ENCODE measurements around the gene CDK11A.
"Not testable (repeated sequence)": the region's sequence is repeated elsewhere in the genome, so short reads cannot be mapped to it uniquely, and the experiment has no call there.

CDK11A gene

DNA sequence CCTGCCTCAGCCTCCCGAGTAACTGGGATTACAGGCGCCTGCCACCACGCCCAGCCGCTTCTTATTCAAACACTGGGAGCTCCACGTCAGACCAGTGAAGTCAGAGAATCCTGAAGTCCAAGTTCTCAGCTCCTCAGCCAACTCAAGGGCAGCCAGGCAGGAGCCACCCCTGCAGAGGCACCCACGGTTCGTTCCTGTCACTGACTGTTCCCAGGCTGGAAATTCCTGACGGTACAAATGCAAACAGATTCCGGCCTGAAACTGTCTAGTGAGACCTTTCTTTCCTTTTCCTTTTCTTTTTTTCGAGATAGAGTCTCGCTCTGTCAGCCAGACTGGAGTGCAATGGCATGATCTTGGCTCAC, 43.3 kb downstream of the CDK11A start:
- no peak for DNase-seq

DNA sequence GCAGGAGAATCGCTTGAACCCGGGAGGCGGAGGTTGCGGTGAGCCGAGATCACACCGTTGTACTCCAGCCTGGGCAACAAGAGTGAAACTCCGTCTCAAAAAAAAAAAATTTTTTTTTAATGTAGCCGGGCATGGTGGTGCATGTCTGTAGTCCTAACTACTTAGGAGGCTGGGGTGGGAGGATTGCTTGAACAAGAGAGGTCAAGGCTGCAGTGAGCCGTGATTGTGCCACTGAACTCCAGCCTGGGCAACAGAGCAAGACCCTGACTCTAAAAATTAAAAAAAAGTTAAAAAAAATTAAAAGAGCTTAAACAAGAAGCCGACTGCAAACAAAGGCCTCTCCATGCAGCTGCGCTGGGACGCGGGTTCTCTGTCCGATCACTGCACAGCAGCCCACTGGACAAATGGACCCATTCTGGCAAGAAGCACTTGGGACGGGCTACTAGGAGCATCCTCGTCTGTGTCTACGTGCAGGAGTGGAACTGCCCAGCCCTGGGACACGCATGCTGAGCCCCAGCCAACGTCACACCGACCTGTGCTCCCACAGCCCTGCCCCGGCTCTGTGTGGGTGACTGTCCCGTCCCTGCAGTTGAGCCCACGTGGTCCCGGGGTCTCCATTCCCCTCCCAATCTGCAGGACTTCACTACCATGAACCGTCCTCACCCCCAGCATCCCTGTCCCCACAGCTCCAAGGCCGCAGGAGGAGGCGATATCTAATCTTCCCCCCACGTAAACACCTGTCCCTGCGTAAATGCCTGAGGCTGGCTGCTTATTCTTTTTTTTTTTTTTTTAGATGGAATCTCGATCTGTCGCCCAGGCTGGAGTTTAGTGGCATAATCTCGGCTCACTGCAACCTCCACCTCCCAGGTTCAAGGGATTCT, 43.9 kb downstream of the CDK11A start:
- no peak for DNase-seq

DNA sequence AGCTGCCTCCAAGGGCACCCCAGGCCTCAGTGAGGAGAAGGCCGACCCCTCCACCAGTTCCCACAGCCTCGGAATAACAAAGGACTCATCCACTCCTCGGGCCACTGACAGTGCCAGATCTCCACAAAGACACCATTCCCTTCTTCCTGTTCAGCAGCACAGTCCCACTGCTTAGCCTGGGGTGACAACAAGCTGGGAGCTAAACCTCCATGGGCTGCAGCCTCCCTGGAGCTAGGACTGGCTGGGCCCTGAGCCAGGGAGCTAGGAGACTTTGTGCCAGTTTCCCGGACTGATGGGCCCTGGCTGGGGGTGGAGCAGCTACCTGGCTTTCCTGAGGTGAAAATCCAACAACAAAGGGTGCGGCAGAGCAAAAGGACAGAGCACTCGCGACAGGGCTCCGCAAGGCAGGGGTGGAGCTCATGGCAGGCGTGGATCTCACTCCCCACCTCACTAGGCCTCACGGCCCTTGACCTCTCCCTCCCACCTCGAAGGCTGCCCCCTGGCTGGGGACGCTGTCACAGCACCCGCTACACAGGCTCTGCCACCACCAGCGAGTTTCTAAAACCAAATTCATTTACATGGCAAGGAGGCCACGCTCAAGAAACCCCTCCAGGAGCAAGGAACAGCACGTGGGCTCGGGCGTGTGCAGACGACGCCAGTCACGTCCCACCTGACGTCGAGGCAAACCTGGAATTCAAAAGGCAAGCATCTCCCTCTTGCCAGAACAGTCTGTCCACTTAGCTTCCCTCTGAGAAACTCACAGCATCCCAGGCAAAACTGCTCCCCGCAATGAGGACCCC, 45.4 kb downstream of the CDK11A start:
- peak in 1 of 2 experiments; percentile 20 for DNase-seq

DNA sequence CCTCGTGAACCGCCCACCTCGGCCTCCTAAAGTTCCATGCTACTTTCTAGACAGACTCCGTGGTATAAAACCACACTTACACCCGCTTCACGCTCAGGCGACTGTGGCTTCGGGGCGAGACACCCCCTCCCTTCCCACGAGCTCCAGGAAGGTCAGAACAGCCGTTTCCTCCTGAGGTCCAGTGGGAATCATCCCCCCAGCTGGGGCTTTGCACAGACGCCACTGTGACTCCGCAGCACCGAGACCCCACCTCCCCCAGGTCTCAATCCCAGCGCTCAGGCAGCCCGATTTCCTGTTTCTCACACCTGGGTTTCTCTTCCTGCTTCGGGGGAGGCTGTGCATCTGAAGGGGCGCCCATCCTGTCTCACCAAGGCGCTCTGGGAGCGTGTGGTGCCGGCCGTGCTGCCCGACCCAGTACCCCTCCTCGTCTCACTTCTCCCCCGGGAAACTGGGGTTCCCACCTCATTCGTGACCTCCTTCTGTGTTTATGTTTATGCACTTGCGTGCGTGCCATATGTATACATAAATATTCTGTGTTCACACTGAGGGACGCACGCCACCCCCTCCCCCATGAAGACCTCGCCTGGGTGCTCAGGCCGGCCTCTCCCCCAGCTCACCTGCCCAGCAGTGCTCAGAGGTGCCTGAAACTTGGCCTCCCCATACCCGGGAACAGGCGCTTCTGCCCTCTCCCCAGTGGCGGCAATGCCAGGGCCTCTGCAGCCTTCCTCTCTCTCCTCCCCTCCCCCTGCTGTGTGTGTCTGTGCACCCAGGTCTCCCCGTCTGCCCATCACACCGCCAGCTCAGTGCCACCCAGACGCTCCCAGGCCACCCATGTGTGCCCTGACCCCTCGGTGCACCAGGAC, 46.2 kb downstream of the CDK11A start:
- DNase-seq: no peak

DNA sequence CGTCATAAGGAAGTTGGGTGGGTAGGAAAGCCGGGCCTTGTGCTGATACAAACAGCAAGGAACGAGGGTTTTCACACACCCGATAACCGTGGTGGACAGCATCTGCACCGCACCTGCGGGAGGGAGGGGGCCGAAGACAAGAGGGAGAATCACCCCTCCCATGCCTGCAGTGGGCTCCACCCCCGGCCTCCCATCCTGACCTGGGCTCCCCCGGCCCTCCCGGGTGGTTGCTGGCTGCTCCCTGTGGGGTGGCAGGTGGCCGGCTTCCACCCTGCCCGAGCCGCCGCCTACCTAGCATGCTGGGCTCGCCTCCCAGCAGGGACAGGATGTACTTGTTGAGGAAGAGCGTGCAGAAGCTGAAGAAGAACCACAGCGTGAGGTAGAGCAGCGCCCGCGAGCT, 48.1 kb downstream of the CDK11A start:
- DNase-seq: not testable (repeated sequence)

DNA sequence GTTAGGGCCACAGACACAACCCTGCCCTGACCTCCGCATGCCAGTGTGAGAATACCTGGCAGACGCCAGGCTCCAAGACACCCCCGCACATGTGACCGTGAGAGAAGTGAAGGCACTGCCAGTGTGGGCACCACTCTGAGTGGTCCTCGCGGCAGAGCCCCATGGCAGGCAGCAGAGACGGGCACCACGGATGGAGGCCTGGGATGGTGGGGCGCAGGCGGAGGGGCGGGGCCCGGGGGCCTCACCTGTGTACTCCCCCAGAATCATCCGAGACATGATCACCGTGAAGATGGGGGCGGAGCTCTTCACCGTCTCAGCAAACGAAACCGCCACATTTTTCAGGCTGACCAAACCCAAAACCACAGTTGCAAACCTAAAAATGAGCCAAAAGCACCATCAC, 48.9 kb downstream of the CDK11A start:
- not testable (repeated sequence) for DNase-seq

DNA sequence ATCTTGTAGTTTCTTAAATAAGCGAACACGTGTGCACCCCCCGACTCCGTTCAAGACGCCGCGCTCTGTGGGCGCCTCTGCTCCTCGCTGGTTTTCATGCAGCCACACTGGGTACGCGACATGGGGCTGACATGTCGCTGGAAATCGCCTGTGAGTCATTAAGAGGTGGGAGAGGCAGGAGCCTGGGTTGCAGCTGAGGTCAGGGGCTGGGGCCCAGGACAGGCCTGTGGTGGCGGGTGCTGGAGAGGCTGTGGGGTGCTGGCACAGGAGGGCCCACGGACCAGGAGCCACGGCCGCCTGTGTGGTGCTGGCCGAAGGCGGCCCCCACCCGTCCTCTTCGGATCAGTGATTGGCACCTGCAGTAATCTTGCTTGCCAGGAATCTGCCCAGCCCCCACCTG, 49.4 kb downstream of the CDK11A start:
- not testable (repeated sequence) for DNase-seq

DNA sequence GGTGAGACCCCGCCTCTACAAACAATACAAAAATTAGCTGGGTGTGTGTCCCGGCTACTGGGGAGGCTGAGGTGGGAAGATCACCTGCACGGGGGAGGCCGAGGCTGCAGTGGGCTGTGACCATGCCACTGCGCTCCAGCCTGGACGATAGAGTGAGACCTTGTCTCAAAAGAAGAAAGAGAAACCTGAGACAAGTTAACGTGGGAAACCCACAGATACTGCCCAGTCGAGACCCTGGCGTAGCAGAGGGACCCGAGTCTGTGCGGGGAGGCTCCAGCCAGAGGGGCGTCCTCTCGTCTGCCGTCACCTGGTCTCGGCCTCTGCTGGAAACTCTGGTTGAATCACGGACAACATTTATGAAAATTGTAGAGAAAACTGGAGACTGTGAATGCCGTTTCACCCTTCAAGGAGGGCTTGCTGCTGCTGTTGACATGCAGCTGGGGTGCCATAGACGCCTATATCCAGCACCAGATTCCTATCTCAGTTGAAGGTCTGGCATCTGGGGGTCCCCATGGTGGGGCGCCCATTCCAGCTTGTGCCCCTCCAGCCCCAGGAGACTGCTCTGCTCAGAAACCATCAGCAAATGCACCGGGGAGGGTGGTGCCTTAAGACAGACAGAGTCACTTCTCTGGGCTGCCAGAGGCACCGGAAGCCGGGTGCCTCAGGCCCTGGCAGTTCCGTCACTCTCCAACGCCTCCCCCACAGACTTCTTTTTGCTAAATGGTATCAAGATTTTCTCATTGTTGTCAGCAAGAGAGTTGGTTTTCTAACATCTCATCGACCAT, 51.8 kb downstream of the CDK11A start:
- DNase-seq: no peak

DNA sequence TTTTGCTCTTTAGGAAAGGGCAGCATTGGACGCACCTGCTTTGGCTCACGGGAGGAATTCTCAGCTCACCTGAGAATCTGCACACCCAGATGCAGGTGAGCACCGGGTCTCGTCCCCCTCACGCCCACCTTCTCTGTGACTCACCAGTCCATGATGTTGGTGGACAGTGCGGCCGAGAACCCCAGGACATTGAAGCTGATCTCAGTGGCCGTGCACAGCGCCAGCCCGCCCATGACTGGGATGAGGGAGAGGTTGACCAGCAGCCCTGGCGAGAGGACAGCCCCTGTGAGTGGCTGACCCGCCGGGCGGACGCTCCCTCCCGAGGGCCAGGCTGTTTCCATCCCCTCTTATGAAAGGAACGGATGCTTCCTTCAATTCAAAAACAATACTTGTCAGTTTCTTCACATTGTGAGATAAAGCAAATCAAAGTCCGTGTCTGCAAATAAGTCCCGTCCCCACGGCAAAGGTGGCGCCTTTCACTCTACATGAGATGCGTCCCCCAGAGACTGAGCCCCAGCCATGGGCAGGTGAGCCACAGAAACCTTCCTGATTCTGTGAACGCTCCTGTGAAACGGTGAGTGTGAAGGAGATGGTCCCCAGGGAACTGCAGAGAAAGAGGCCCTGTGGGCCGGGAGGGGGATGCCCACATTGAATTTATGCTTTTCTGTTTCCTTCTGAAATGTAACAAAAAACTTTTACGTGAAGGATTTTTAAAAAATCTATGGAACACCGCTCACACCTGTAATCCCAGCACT, 52.6 kb downstream of the CDK11A start:
- no peak for DNase-seq

DNA sequence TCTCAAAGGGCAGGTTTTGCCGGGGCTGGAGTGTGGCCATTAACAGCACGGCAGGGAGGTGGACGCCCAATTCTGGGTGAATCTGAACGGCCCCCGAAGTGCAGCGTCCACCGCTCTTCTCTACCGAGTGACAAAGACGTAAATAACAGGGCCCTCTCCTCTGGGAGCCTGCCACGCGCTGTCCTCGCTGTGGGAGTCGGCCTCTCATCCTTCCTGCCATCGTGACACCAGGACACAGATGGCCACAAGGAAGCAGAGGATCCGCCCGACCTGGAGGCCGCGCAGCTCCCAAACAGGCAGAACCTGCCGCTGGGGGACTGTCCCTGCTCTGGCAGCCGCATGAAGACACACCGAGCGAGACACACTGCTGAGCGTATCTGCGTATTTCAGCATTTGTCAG, 53.3 kb downstream of the CDK11A start:
- no peak for DNase-seq

DNA sequence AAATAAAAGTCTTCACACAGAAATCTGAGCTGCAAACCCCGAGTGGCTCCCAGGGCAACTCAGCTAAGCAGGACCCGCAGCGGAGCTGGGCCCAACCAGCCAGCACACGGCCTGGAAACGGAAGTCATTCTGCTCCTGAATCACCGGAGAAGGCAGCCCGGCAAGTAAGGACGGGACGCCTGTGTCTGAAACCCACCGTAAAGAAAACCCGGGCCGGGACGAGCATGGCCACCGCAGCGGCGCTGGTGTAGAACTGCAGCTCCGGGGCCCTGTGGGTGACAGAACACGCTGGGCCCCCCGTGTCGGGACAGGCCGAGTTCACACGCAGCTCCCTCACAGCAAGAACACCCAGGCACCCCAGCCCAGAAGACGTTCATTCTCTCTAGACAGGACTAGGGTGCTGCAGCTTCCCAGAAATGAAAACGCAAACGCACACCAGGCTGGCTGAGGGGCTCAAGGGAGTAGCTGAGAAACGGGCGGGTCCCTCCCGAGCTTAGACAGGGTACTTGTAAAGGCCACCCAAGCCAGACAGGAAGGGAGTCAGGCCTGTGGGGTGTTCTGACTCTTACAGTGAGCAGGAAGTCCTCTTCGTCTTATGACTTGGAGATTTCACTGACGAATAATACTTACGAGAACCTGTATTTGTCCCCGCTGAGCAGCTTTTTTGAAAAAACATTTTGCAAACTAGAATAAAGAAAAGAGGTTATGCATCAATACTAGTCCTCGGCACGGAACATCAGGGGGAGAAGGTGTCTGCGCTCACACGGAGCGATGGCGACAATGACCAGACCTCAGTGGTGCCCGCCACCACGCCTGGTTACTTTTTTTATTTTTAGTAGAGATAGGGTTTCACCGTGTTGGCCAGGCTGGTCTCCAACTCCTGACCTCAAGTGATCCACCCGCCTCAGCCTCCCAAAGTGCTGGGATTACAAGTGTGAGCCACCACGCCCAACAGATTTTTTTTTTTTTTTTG, 54.4 kb downstream of the CDK11A start:
- DNase-seq: no peak

DNA sequence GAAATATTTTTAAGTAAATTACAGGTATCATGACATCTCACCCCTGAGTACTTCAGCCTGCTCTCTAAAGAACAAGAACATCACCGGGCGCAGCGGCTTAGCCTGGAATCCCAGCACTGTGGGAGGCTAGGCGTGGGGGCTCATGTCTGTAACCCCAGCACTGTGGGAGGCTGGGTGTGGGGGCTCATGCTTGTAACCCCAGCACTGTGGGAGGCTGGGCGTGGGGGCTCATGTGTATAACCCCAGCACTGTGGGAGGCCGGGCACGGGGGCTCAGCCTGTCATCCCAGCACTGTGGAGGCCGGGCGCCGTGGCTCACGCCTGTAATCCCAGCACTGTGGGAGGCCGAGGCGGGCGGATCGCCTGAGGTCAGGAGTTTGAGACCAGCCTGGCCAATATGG, 57.6 kb downstream of the CDK11A start:
- no peak for DNase-seq

DNA sequence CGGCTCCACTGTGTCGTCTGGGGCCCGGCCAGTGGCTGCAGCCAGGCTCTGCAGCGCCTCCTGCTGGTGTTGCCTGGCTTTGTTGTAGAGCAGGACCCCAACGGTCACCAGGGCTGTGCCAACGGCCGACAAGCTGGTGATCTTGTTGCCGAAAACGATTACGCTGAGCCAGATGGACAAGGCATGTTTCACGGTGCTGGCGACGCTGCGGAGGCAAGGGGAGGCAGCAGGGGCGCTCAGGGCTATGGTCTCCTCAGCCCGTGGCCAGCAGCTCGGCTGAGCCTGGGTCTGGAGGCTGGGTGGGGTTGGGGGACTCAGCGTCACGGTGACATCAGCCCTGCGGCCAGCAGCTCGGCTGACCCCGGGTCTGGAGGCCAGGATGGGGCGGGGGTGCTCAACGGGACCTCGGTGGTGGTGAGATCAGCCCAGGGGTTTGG, 58.3 kb downstream of the CDK11A start:
- DNase-seq: no peak

DNA sequence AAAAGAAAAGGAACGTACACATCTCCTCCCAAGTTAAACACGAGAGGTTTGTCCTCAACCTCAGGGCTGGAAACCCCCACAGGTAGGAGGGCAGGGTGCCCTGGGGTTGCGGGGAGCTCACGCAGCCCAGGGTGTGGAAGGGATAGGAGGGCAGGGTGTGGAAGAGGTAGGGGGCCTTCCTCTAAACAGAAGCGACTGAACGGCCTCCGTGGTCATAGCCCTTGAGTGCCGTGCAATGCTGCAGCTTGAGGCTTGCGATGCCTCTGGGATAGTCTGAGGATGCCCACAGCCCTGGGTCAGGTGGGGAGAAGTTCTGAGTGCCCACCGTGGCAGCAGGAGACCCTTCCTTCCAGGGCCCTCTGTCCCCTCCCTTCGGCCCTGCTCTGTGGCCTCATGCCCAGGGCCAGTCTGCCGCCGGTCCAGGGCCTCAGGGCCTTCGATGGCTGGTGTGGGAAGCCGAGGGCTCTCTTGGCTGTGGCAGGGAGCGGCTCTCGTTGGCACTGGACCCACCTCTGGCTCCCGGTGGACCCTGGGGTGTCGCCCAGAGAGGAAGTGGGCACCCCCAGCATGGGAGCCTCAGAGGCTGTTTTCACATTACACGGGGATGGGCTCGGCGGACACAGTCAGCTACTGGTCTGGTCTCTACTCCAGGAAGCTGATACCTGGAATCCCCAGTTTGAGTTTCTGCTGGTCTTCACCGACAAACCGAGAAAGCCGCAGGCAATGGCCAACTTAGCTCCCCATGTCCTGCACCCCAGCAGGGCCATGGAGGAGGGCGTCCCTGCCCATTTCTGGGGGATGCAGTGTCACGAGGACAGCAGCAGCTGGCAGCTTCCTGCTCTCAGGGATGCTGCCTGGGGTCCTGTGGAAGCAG, 59.0 kb downstream of the CDK11A start:
- DNase-seq: no peak

DNA sequence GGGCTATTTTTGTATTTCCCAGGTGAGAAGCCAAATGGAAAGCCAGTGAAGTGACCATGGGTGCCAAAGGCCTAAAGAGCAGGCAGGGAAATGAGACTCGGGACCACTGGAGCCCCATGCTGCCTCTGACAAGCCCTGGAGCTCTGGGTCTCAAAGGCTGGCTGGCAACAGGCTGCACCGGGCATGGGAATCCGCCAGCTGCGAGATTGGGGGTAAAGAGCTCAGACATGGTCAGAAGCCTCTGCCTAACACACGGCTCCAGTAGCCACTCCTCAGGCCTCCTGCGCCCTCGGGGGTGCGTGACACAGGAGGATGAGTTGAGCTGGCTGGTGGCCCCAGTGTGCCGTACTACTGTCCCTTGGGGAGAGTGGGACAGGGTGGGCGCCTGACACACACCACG, 59.8 kb downstream of the CDK11A start:
- DNase-seq: not testable (repeated sequence)

DNA sequence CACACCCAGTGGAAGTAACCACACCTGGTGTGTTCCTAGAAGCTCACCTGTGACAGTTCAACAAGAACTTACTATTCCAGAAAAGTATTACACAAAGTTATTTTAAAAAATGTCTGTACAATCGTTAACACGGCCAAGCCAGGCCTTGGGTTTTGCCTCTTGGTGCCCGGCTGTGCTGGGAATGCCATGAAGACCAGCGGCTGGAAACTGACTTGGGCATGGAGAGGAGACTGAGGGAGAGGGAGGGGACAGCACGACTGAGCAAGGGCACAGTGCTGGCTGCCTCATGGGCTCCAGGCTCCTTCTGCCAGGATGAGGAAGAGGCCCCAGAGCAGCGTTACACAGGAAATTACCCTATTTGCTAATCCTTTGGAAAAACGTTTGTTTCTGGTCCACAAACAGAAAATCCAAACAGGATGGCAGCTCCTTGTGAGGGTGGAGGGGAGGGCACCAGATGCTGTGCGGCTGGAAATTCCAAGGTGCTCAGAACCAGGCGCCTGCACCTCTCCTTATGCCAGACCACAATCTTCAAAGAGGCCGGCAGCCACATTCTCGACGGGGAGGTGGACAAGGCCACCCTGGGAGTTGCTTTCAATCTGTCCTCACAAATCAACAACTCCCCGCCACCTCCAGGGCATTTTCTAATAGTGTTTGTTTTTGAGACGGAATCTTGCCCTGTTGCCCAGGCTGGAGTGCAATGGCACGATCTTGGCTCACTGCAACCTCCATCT, 61.2 kb downstream of the CDK11A start:
- DNase-seq: not testable (repeated sequence)

DNA sequence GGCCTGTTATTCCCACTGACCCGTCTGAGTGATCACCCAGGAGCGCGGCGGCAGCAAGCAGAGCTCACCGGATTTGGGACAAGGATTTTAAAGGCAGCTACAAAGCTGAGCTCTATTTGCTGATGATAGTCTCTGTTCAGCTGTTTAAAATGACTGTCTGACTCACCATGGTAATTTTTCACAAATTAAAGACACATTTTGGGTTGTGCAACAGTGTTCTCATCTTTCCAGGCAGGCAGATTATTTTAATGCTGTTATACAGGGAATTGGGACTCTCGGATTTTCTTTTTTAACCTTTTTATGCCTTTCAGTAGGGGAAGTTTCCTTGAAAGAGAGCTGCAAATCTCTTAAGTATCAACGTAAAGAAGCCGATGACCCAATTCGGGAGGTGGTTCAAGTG, 61.8 kb downstream of the CDK11A start:
- not testable (repeated sequence) for DNase-seq
